Mammary epithelial cell (primary cell): ENCODE data around the gene ERO1A.

Source experiments
- CTCF ChIP-seq, 2 donors: IDR thresholded peaks in 1 of 2; conservative IDR thresholded peaks in 1 of 2; 2 replicates each; pipeline ENCODE4 v1.5.1; 2011 to 2012; ENCODE audit warnings: inconsistent platforms in 2 of 2, low read length in 2 of 2, mild to moderate bottlenecking in 2 of 2, control low read depth in 1 of 2, low read depth in 1 of 2; ENCODE audit not compliant: insufficient read depth in 1 of 2; ENCODE audit errors: extremely low read depth in 1 of 2
- EZH2 ChIP-seq: IDR thresholded peaks from 2 replicates; pipeline ENCODE4 v1.6.1; 2012; ENCODE audit warnings: low read length, inconsistent platforms, borderline replicate concordance

GRCh38 chr14:52703664-52704063, 8.3 kb upstream of the ERO1A start:
- TF ChIP-seq CTCF (conservative IDR thresholded peaks at IDR 0.05 in 1 of 2, IDR thresholded peaks at IDR 0.05 in 1 of 2; ENCODE audit: extremely low read depth in 1 of 2, insufficient read depth in 1 of 2, low read depth in 1 of 2, low read length in 2 of 2) (no peak), EZH2 (no peak)
